Mesenchymal stem cell (in vitro differentiated cells and primary cell): ENCODE data around the gene ATP1A2.

Experiments used
- DNase-seq: peaks from one replicate; pipeline ENCODE4 v3.0.0-alpha.2; 2013
- H2AFZ ChIP-seq: one replicate; pipeline ENCODE4 v1.6.1; 2013; ENCODE audit warnings: low read depth, mild to moderate bottlenecking, control low read depth, inconsistent platforms, low read length, moderate library complexity
- H2AK5ac ChIP-seq: 2 replicates; pipeline ENCODE4 v1.6.1; 2013; ENCODE audit warnings: low read length, moderate library complexity, mild to moderate bottlenecking, inconsistent platforms; ENCODE audit not compliant: severe bottlenecking
- H2BK120ac ChIP-seq: one replicate; pipeline ENCODE4 v1.6.1; 2013; ENCODE audit warnings: low read depth, mild to moderate bottlenecking, inconsistent platforms, low read length, moderate library complexity
- H2BK12ac ChIP-seq, 2 experiments: one replicate each; pipeline ENCODE4 v1.6.1; 2013; ENCODE audit warnings: inconsistent platforms in 2 of 2, low read length in 2 of 2, mild to moderate bottlenecking in 2 of 2, moderate library complexity in 2 of 2, control low read depth in 1 of 2
- H2BK15ac ChIP-seq: one replicate; pipeline ENCODE4 v1.6.1; 2013; ENCODE audit warnings: mild to moderate bottlenecking, low read depth, inconsistent platforms; ENCODE audit not compliant: poor library complexity, severe bottlenecking
- H2BK5ac ChIP-seq: 2 replicates; pipeline ENCODE4 v1.6.1; 2013; ENCODE audit warnings: low read depth, mild to moderate bottlenecking, low read length, control low read depth, inconsistent platforms; ENCODE audit not compliant: poor library complexity, severe bottlenecking
- H3K14ac ChIP-seq, 2 experiments: one replicate each; pipeline ENCODE4 v1.6.1; 2013; ENCODE audit warnings: inconsistent platforms in 2 of 2, low read length in 2 of 2, control low read depth in 1 of 2, mild to moderate bottlenecking in 1 of 2, moderate library complexity in 1 of 2
- H3K18ac ChIP-seq, 2 experiments: one replicate each; pipeline ENCODE4 v1.6.1; 2013; ENCODE audit warnings: inconsistent platforms in 2 of 2, low read length in 2 of 2, control low read depth in 1 of 2, low read depth in 1 of 2, mild to moderate bottlenecking in 1 of 2
- H3K23ac ChIP-seq, 2 experiments: one replicate each; pipeline ENCODE4 v1.6.1; 2013; ENCODE audit warnings: inconsistent platforms in 2 of 2, low read length in 2 of 2, mild to moderate bottlenecking in 2 of 2, moderate library complexity in 2 of 2, control low read depth in 1 of 2
- H3K27ac ChIP-seq: 2 replicates; pipeline ENCODE4 v1.5.1; 2013; ENCODE audit warnings: mild to moderate bottlenecking, moderate library complexity, low read length, control low read depth, inconsistent platforms; ENCODE audit not compliant: poor library complexity, severe bottlenecking
- H3K27me3 ChIP-seq, 2 experiments: 2 replicates each; pipeline versions ENCODE4 v1.6.1 to v1.7.0; 2013; ENCODE audit warnings: low read length in 2 of 2, mild to moderate bottlenecking in 2 of 2, moderate library complexity in 2 of 2, control low read depth in 1 of 2, inconsistent platforms in 1 of 2; ENCODE audit not compliant: control insufficient read depth in 1 of 2, insufficient read depth in 1 of 2
- H3K36me3 ChIP-seq, 2 experiments: 2 replicates each; pipeline versions ENCODE4 v1.6.1 to v1.7.0; 2013; ENCODE audit warnings: low read length in 2 of 2, control low read depth in 1 of 2, inconsistent platforms in 1 of 2, low read depth in 1 of 2, mild to moderate bottlenecking in 1 of 2; ENCODE audit not compliant: insufficient read depth in 2 of 2, control insufficient read depth in 1 of 2
- H3K4ac ChIP-seq, 2 experiments: one replicate each; pipeline ENCODE4 v1.6.1; 2013; ENCODE audit warnings: inconsistent platforms in 2 of 2, low read length in 2 of 2, mild to moderate bottlenecking in 2 of 2, moderate library complexity in 2 of 2, control low read depth in 1 of 2, low read depth in 1 of 2
- H3K4me1 ChIP-seq: 2 replicates; pipeline ENCODE4 v1.6.1; 2013; ENCODE audit warnings: low read depth, low read length, control low read depth; ENCODE audit not compliant: control insufficient read depth, insufficient read depth
- H3K4me2 ChIP-seq: 2 replicates; pipeline ENCODE4 v1.6.1; 2013; ENCODE audit warnings: low read length, mild to moderate bottlenecking, inconsistent platforms; ENCODE audit not compliant: poor library complexity, severe bottlenecking
- H3K4me3 ChIP-seq, 2 experiments: 2 replicates each; pipeline versions ENCODE4 v1.5.1 to v1.7.0; 2013; ENCODE audit warnings: low read length in 2 of 2, mild to moderate bottlenecking in 2 of 2, control low read depth in 1 of 2, low read depth in 1 of 2; ENCODE audit not compliant: insufficient read depth in 1 of 2
- H3K79me1 ChIP-seq: replicated peaks from 2 replicates; pipeline ENCODE4 v1.6.1; 2013; ENCODE audit warnings: mild to moderate bottlenecking, control low read depth, low read length, inconsistent platforms; ENCODE audit not compliant: poor library complexity, severe bottlenecking
- H3K9ac ChIP-seq: 2 replicates; pipeline ENCODE4 v1.7.0; 2013; ENCODE audit warnings: mild to moderate bottlenecking, low read length, moderate library complexity
- H3K9me3 ChIP-seq: 2 replicates; pipeline ENCODE4 v1.7.0; 2013; ENCODE audit warnings: mild to moderate bottlenecking, low read length; ENCODE audit not compliant: control insufficient read depth
- H4K8ac ChIP-seq: one replicate; pipeline ENCODE4 v1.6.1; 2013; ENCODE audit warnings: inconsistent platforms, mild to moderate bottlenecking, low read length, moderate library complexity
- H4K91ac ChIP-seq: one replicate; pipeline ENCODE4 v1.6.1; 2013; ENCODE audit warnings: mild to moderate bottlenecking, low read length, inconsistent platforms
- WGBS: methylation state at CpG from one replicate; pipeline ENCODE4 v1.1.7; 2013; ENCODE audit warnings: mixed read lengths; 5-methylcytosine and 5-hydroxymethylcytosine counted together

ATP1A2 gene

GRCh38 chr1:160097151-160097910, 18.2 kb upstream of the ATP1A2 start:
- 83% methylated on average over 5 of the region's 5 CpGs for WGBS

GRCh38 chr1:160097911-160098851, 17.4 kb upstream of the ATP1A2 start, which contains the start of gene IGSF8:
IGSF8 (minus strand) TSS chr1:160098619; CDS start chr1:160098472, 147 bp downstream.
- Histone ChIP-seq H3K14ac (no peak within 1 kb of the TSS), H3K36me3 (peaks cover 5 to 20% of the 10 kb centered on the region in 2 experiments)
- 22% methylated on average over 29 of the region's 64 CpGs for WGBS

More at GRCh38 chr1:160097151-160097910, 18.2 kb upstream of the ATP1A2 start:
- no peak overlapping the region for H2BK15ac ChIP-seq
- H2BK12ac ChIP-seq: no peak overlapping the region
- no peak overlapping the region for H3K4ac ChIP-seq
- H2AK5ac ChIP-seq: no peak overlapping the region
- no peak overlapping the region for H2BK5ac ChIP-seq
- peaks cover 16% of the 10 kb centered on the region for H3K79me1 ChIP-seq
- peaks cover 34% of the 10 kb centered on the region for H3K4me1 ChIP-seq
- no peaks in the 10 kb centered on the region for H3K9me3 ChIP-seq
- H3K36me3 ChIP-seq: peaks cover 7 to 28% of the 10 kb centered on the region in 2 experiments
- no peak overlapping the region for H3K23ac ChIP-seq
- H3K27me3 ChIP-seq: no peaks in the 10 kb centered on the region
- H4K91ac ChIP-seq: no peak overlapping the region
- no peak overlapping the region for H3K18ac ChIP-seq
- H3K4me3 ChIP-seq: peak overlapping the region; percentile 73 to 84
- H4K8ac ChIP-seq: no peak overlapping the region
- H3K9ac ChIP-seq: peak overlapping the region; percentile 81
- H3K27ac ChIP-seq: no peak overlapping the region
- H3K4me2 ChIP-seq: peak overlapping the region; percentile 79
- no peak overlapping the region for H3K14ac ChIP-seq
- no peak for DNase-seq
- no peak overlapping the region for H2AFZ ChIP-seq
- no peak overlapping the region for H2BK120ac ChIP-seq

GRCh38 chr1:160098852-160099561, 16.6 kb upstream of the ATP1A2 start:
- Histone ChIP-seq H3K18ac (peak overlapping the region in 1 of 2 experiments; percentile 59), H3K27ac (no peak overlapping the region), H2AK5ac (no peak overlapping the region), H3K79me1 (peaks cover 16% of the 10 kb centered on the region), H3K4me3 (peak overlapping the region; percentile 48 to 77), H3K23ac (peak overlapping the region in 1 of 2 experiments; percentile 9), H3K9me3 (no peaks in the 10 kb centered on the region), H3K36me3 (peaks cover 4 to 13% of the 10 kb centered on the region in 2 experiments), H3K14ac (no peak overlapping the region), H4K91ac (no peak overlapping the region), H2BK12ac (peak overlapping the region in 1 of 2 experiments; percentile 40), H2AFZ (peak overlapping the region; percentile 47), H3K4ac (no peak overlapping the region), H3K9ac (peak overlapping the region; percentile 90), H2BK5ac (no peak overlapping the region), H4K8ac (no peak overlapping the region), H2BK120ac (no peak overlapping the region), H3K4me2 (peak overlapping the region; percentile 94), H3K4me1 (peaks cover 39% of the 10 kb centered on the region), H3K27me3 (peaks cover 0 to 8% of the 10 kb centered on the region in 2 experiments), H2BK15ac (no peak overlapping the region)
- WGBS: 9% methylated on average over 27 of the region's 40 CpGs
- DNase-seq: peak; percentile 92

More at GRCh38 chr1:160097911-160098851, 17.4 kb upstream of the ATP1A2 start, which contains the start of gene IGSF8:
- peak within 1 kb of the TSS; percentile 90 for H3K9ac ChIP-seq
- peak within 1 kb of the TSS; percentile 94 for H3K4me2 ChIP-seq
- H3K27me3 ChIP-seq: peaks cover 0 to 4% of the 10 kb centered on the region in 2 experiments
- peak within 1 kb of the TSS in 1 of 2 experiments; percentile 59 for H3K18ac ChIP-seq
- no peak within 1 kb of the TSS for H2AK5ac ChIP-seq
- H3K27ac ChIP-seq: no peak within 1 kb of the TSS
- peak within 1 kb of the TSS; percentile 70 for H2AFZ ChIP-seq
- peak within 1 kb of the TSS in 1 of 2 experiments; percentile 2 for H3K4ac ChIP-seq
- peaks cover 39% of the 10 kb centered on the region for H3K4me1 ChIP-seq
- H2BK12ac ChIP-seq: peak within 1 kb of the TSS in 1 of 2 experiments; percentile 40
- H4K8ac ChIP-seq: peak within 1 kb of the TSS; percentile 33
- no peak within 1 kb of the TSS for H2BK15ac ChIP-seq
- no peak within 1 kb of the TSS for H2BK120ac ChIP-seq
- H4K91ac ChIP-seq: no peak within 1 kb of the TSS
- H3K9me3 ChIP-seq: no peaks in the 10 kb centered on the region
- peak within 1 kb of the TSS; percentile 73 to 84 for H3K4me3 ChIP-seq
- DNase-seq: peak; percentile 83
- H3K79me1 ChIP-seq: peaks cover 16% of the 10 kb centered on the region
- peak within 1 kb of the TSS in 1 of 2 experiments; percentile 63 for H3K23ac ChIP-seq
- no peak within 1 kb of the TSS for H2BK5ac ChIP-seq
